Cerebellar cortex (tissue), 1 donor: Measurements from ENCODE around the gene FSIP1.

ENCODE experiments used
- DNase-seq: peaks from one replicate; pipeline ENCODE4 v3.0.0-alpha.2; 2015; ENCODE audit warnings: low spot score

Gene FSIP1

DNA sequence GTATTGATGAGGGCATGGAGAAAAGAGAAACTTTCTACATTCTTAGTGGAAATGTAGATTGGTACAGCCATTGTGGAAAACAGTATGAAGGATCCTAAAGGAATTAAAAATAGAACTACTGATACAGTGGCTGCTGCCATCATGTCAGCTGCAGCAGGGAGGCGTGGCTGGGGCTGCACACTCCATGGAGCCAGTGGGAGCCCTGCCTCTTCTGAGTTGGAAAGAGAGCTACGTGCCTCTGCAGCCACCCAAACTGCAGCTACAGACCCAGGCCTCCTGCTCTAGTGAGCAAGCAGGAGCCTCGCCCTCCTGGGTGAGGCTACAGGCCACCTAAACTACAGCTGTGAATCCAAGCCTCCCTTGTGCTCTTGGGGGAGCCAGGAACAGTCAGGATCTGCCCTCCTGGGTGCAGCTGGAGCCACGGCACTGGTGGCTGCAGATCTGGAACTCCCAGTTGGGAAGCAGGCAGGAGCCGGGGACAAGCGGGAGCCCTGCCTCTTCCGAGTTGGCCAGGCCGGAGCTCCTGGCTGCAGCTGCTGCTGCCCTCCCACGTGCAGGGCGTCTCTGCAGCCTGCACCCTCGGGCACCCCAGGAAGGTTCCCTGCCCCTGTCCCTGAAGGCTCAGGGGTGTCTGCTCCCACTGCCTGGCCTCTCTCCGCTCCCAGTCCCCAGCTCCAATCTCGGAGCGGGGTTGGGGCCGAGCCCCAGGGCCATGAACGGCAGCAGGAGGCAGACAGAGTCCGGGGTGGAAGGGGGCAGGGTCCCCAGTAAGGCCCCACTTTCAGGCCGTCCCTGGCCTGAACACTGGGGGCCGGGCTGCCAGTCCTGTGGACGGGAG is 137.3 kb downstream of the FSIP1 start:
- no peak for DNase-seq

- no peak for DNase-seq
Observed at GRCh38 chr15:39644136-39644535, 138.5 kb downstream of the FSIP1 start.

- DNase-seq: no peak
Observed at GRCh38 chr15:39643727-39644126, 138.9 kb downstream of the FSIP1 start.

GRCh38 chr15:39642011-39642640 is 140.5 kb downstream of the FSIP1 start:
- no peak for DNase-seq

- no peak for DNase-seq
Observed at GRCh38 chr15:39641191-39641889, 141.3 kb downstream of the FSIP1 start.

GRCh38 chr15:39640665-39641064 is 142.0 kb downstream of the FSIP1 start:
- no peak for DNase-seq

GRCh38 chr15:39639037-39639436 is 143.6 kb downstream of the FSIP1 start:
- DNase-seq: no peak

- no peak for DNase-seq
Observed at GRCh38 chr15:39638041-39638440, 144.6 kb downstream of the FSIP1 start.

DNA sequence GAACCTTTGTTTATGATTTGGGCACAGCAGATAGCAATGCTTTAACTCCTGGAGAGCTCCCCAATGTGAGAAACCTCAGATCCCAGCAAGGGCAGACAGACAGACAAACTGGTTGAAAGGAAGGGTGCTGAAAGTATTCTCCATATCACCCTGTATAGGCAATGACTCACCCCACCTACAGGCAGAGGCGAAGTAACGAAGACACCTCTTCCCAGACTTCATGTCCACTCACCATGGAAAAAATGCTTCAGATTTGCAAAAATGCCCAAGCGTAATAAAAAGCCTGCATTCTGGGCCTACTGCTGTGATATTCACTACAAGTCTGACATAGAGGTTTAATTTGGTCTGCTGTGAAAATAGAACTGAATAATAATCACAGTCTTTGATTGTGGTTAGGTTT is 151.3 kb downstream of the FSIP1 start:
- DNase-seq: no peak

- DNase-seq: no peak
Observed at GRCh38 chr15:39629906-39630305, 152.7 kb downstream of the FSIP1 start.

- no peak for DNase-seq
Observed at GRCh38 chr15:39629371-39629770, 153.3 kb downstream of the FSIP1 start.

GRCh38 chr15:39628546-39629257 is 153.9 kb downstream of the FSIP1 start:
- DNase-seq: peak; percentile 57

DNA sequence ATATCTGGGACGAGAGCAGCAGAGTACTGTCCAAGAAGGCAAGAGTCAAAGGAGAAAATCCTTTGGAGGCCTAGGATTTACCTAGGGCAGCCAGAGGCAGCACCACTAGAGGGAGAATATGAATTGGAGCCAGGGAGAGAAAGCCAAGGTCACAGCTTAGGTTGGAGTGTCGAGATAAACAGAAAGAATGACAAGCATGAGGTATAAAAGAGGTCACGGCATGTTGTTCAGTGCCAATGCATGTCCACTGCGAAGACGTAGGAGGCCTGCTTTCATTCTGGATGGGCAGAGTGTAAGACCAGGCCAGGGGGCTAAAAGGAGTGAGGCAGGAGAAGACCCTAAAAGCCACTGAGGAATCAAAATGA is 154.5 kb downstream of the FSIP1 start:
- DNase-seq: no peak

GRCh38 chr15:39627451-39628143 is 155.0 kb downstream of the FSIP1 start:
- no peak for DNase-seq

DNA sequence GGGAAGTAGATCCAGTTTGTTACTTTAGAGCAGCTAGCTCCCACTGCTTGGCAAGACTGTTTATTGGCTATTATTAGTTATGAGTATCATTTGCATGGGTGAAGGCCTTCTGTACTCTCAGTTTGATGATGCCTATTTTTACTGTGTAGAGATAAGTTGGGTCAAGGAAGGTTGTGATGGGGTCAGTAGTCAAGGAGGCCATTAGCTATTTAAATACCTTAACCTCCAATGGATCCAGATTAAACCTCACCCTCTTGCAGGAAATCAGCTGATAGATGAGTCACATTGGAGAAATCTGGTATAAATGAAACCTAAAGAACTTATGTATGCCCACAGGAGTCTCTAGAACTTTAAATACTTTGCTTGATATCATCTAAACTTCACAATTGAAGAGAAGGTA is 156.8 kb downstream of the FSIP1 start:
- no peak for DNase-seq

DNA sequence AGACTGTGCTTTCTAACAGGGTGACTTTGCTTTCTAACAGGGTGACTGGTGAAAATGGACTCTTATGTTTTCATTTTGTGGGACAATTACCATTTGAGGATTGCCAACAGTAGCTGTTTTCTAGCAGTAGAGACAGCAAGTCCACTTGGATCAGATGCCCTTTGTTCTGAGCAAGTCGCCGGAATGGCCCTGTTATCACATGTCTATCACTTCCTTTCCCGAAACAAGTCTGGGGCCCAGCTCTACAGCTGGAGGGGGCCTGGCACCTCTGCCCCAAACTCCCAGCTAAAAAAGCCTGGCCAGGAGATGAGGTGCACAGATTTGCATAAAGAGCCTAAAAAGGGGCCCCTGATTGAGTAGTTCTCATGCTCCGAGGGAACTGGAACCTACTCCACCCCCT is 157.2 kb downstream of the FSIP1 start:
- no peak for DNase-seq

GRCh38 chr15:39624806-39625205 is 157.8 kb downstream of the FSIP1 start:
- DNase-seq: peak; percentile 21

GRCh38 chr15:39623529-39623931 is 159.1 kb downstream of the FSIP1 start:
- no peak for DNase-seq

- DNase-seq: peak; percentile 12
Observed at GRCh38 chr15:39622660-39623516, 159.8 kb downstream of the FSIP1 start.

DNA sequence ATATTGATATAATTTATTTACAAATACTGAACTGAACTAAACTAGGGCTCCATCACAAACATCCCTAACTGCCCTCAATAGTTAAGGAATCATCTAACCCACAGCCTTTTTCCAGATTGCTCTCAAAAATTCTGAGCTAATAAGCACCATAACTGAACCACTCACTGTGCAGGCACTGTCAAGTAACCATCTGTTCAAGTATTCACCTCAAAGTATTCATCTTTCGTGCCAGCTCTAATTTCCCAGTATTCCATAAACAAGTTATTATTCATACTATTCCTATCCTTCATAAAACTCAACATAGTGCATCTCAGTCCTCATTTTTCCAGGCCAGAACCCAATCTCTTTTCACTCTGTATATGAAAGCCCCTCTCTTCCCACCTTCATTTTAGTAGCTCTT is 160.7 kb downstream of the FSIP1 start:
- peak; percentile 85 for DNase-seq

- no peak for DNase-seq
Observed at GRCh38 chr15:39621210-39621609, 161.4 kb downstream of the FSIP1 start.
